Subcutaneous adipose tissue (tissue), 4 donors: ENCODE results near the gene MINK1. TPM values are rescaled to one million over a fixed set of nuclear protein-coding genes. Genes with fewer than 3 reads are reported as not detected.

Source experiments
- total RNA-seq, 4 donors: library from RNA; depleted of rRNA; stranded (reverse); fragments of >200 nt; gene quantifications; one replicate each; pipeline ENCODE4 v1.1.0, GENCODE V29; 2016
- TF ChIP-seq, protein P1 (sequence below): fragments of 450-650 bp; IDR thresholded peaks from one replicate; pipeline ENCODE4 v1.5.1; 2016; ENCODE audit warnings: low read depth, mild to moderate bottlenecking, control low read depth, antibody characterized with exemption, moderate library complexity

Gene MINK1
- total RNA-seq, 4 donors from 2014 or later: 12.9 to 61.0 (median 28.2) TPM

DNA sequence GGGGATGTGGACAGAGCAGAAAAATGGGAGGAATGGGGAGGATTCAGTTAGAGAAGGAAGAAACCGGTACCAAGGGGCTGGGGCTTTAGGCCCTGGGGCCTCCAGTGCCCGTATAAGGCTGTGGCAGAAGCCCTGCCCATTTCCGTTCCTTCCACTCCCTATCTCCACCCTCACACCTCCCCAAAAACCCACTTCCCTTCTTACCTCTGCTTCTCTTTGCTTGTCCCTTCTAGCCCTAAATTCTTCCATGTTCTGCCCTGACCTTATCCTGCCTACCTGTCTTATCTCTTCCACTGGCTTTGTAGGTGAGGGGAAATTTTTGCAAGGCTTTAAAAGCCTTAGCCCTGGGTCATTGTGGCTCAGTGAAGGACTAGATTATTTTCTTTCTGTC lies 111.0 kb downstream of the MINK1 start:
- TF ChIP-seq, protein P1, sequence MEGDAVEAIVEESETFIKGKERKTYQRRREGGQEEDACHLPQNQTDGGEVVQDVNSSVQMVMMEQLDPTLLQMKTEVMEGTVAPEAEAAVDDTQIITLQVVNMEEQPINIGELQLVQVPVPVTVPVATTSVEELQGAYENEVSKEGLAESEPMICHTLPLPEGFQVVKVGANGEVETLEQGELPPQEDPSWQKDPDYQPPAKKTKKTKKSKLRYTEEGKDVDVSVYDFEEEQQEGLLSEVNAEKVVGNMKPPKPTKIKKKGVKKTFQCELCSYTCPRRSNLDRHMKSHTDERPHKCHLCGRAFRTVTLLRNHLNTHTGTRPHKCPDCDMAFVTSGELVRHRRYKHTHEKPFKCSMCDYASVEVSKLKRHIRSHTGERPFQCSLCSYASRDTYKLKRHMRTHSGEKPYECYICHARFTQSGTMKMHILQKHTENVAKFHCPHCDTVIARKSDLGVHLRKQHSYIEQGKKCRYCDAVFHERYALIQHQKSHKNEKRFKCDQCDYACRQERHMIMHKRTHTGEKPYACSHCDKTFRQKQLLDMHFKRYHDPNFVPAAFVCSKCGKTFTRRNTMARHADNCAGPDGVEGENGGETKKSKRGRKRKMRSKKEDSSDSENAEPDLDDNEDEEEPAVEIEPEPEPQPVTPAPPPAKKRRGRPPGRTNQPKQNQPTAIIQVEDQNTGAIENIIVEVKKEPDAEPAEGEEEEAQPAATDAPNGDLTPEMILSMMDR: no peak

DNA sequence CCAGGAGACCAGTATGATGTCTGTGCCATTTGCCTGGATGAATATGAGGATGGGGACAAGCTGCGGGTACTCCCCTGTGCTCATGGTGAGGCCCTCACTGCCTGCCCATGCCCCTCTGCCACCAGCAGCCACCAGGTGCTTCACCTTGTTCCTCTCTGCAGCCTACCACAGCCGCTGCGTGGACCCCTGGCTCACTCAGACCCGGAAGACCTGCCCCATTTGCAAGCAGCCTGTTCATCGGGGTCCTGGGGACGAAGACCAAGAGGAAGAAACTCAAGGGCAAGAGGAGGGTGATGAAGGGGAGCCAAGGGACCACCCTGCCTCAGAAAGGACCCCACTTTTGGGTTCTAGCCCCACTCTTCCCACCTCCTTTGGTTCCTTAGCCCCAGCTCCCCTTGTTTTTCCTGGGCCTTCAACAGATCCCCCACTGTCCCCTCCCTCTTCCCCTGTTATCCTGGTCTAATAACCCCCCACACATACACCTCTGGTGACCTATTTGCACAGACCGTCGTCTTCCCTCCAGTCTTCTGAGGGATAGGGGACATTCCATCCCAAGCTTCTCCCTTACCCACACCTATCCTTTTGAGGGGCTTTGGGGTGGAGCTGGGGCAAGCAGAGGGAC lies 111.5 kb downstream of the MINK1 start:
- TF ChIP-seq, protein P1: no peak

DNA sequence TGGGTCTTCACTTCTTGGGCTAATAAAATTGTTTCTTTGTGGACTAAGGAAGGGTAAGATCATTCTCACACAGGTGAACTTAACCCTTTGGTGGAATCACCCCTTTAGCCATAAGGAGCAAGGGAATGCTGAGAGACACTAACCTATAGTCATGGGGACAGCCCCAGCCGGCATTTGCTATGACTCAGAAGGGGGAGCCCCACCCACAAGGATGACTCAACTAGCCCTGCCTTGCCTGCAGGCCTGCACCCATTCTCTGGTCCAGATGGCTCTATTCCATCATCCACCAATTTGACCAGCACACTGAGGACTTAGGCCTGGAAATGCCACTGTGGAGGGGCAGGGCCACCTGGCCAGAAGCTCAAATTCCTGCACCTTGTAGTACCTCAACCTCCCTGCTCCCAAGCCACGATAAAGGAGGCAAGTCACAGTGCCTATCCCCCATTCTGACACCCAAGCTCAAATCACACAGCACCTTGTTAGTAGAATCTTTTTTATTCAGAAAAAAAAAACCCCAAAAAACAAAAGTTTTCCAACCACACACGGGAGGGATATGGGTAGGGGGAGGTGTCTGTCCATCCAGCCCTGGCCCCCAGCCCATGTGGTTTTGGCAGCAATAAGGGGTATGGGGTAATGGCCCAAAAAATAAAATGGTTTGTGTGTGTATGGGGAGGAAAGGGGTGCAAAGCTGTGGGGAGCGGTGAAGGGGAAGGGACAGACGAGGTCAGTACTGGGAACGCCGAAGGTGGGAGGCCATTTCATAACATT lies 112.2 kb downstream of the MINK1 start:
- TF ChIP-seq, protein P1: no peak

DNA sequence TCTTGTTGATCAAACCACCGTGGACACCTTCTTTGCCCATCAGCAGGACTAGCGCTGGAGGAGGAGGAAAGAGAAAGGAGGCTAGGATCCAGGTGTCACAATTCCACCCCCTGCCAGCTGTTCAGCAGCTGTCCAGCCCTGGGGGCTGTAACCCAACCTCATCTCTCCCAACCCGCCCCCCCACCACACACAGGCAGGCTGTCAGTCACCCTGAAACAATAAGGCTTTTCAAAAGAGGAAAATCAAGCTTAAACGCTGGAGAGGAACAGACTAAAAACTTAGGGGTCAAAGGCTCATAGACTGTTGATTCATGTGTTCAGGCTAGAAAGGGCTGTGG lies 112.8 kb downstream of the MINK1 start:
- TF ChIP-seq, protein P1: no peak

DNA sequence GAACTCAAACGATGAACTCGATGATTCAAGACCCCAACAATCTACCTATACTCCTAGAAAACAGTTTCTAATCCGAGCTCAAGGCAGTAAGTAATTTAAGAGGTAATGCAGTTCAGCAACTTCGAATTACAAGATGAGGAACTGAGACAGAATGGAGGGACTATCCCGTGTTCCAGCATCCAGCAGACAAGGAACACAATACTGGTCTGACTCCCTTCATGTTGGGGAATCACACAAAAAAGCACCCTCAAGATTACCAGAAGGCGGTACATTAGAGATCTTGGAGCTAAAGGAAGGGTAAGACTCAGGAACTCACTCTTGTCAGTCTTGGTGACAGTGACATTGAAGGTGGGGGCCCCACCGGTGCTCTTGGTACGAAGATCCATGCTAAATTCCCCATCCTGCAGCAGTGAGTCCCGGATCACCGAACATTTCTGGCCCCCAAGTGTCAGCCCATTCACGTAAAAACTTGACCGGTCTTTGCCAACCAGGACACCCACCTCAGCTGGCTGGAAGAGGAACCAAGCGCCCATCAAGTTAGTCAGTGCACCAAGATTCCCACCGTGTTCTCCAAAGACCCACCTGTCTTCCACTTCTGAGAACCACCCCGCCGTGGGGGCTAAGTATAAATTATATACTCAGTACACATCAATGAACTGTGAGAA lies 113.3 kb downstream of the MINK1 start:
- TF ChIP-seq, protein P1: no peak

DNA sequence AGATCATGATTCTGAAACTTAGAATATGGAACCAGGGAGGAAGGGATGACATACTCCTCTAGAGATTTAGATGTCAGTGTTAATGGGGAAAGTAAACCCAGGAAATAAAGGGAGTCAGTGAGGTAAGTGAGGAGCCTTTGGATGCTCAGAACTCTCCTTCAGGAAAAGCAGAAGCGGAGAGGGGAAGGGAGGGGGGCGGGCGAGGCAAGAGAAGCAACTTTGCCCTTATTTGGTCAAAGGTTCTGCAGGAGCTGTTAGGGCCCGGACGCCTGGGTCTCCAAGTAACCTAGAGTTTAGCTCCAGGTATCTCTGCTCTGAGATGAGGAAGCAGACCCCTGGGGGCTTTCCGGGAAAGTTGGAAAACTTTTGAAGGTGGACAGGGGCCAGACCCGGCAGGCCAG lies 113.9 kb downstream of the MINK1 start:
- TF ChIP-seq, protein P1: no peak

Other genes starting within 250 kb of the MINK1 start
- 1 to 10 TPM in 2 of 4 donors, not detected in 2; 1.5 TPM for gene SMTNL2, start 248.8 kb upstream of the MINK1 start, total RNA-seq
- 1 to 10 TPM in 1 of 4 donors, not detected in 3; 3.3 TPM for gene ALOX15, start 191.7 kb upstream of the MINK1 start, total RNA-seq
- gene PELP1, start 129.2 kb upstream of the MINK1 start, total RNA-seq: 10 to 100 TPM; 12.9 to 22.5 (median 20.4) TPM
- 100 to 1,000 TPM in 1 of 4 donors, 10 to 100 TPM in 3; 36.2 to 138 (median 52.8) TPM for gene ARRB2, start 122.7 kb upstream of the MINK1 start, total RNA-seq
- gene MED11, start 101.9 kb upstream of the MINK1 start, total RNA-seq: 10 to 100 TPM; 16.3 to 29.6 (median 24.2) TPM
- gene ZMYND15, start 93.5 kb upstream of the MINK1 start, total RNA-seq: 1 to 10 TPM in 2 of 4 donors, under 1 TPM in 2; 0.65 to 4.6 (median 1.0) TPM
- 100 to 1,000 TPM in 1 of 4 donors, 10 to 100 TPM in 1, 1 to 10 TPM in 2; 9.0 to 108 (median 12.9) TPM for gene CXCL16, start 93.4 kb upstream of the MINK1 start, total RNA-seq
- gene TM4SF5, start 61.5 kb upstream of the MINK1 start, total RNA-seq: not detected
- 10 to 100 TPM in 1 of 4 donors, 1 to 10 TPM in 2, not detected in 1; 4.6 to 54.9 (median 5.7) TPM for gene VMO1, start 47.0 kb upstream of the MINK1 start, total RNA-seq
- not detected for gene GLTPD2, start 44.4 kb upstream of the MINK1 start, total RNA-seq
- gene PSMB6, start 37.2 kb upstream of the MINK1 start, total RNA-seq: 100 to 1,000 TPM; 114 to 187 (median 124) TPM
- 10 to 100 TPM; 12.6 to 25.0 (median 18.1) TPM for gene PLD2, start 26.2 kb upstream of the MINK1 start, total RNA-seq
- gene C17orf107, start 66.2 kb downstream of the MINK1 start, total RNA-seq: 1 to 10 TPM in 2 of 4 donors, under 1 TPM in 2; 0.38 to 2.2 (median 0.87) TPM
- under 1 TPM; 0.34 to 0.94 (median 0.46) TPM for gene CHRNE, start 69.8 kb downstream of the MINK1 start, total RNA-seq
- gene GP1BA, start 98.9 kb downstream of the MINK1 start, total RNA-seq: not detected
- 10 to 100 TPM; 25.3 to 85.5 (median 27.9) TPM for gene SLC25A11, start 106.7 kb downstream of the MINK1 start, total RNA-seq
- 10 to 100 TPM; 21.7 to 42.0 (median 31.0) TPM for gene RNF167, start 106.9 kb downstream of the MINK1 start, total RNA-seq
- 100 to 1,000 TPM; 244 to 584 (median 435) TPM for gene PFN1, start 115.2 kb downstream of the MINK1 start, total RNA-seq
- gene ENO3, start 117.8 kb downstream of the MINK1 start, total RNA-seq: 1 to 10 TPM; 2.3 to 8.3 (median 3.8) TPM
- 10 to 100 TPM; 37.5 to 67.6 (median 54.1) TPM for gene SPAG7, start 134.5 kb downstream of the MINK1 start, total RNA-seq
- 10 to 100 TPM; 11.4 to 21.9 (median 17.5) TPM for gene CAMTA2, start 154.3 kb downstream of the MINK1 start, total RNA-seq
- gene INCA1, start 164.2 kb downstream of the MINK1 start, total RNA-seq: 1 to 10 TPM in 3 of 4 donors, under 1 TPM in 1; 0.85 to 1.3 (median 1.1) TPM
- gene KIF1C, start 164.6 kb downstream of the MINK1 start, total RNA-seq: 100 to 1,000 TPM in 1 of 4 donors, 10 to 100 TPM in 3; 32.3 to 162 (median 65.2) TPM
- gene SLC52A1, start 202.1 kb downstream of the MINK1 start, total RNA-seq: not detected
- gene ZFP3, start 245.1 kb downstream of the MINK1 start, total RNA-seq: 1 to 10 TPM; 3.2 to 5.9 (median 4.0) TPM